ENCODE results near the gene LHPP.

LHPP gene

DNA sequence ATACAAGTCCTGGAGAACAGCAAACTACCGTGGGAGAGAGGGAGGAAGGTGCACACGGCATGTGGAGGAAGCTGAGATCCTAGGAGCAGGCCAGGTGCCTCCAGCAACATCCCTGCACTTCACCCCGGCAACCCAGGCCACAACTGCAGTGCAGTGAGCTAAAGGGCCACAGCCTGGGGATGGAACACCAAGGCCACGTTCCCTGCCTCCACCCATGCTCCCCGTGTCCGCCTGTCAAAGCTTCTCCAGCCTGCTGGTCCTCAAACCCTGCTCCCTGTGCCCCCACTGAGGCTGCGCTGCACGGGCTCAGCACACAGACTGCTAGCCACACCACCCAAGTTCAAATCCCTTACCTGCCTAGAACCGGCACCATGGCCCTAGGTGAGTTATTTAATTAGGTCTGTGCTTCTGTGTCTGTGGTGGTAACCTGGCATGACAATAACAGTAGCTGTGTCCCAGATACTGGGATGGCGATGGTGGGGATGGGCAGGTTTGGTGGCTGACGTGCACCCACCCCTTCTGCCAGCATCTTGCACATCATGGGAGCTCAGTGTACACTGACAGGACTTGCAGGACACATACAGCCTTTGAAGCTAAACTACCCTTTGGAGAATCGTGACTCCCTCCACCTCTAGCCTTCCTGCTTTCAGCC lies 197.1 kb downstream of the LHPP start:
- DNase-seq (ENCODE audit: insufficient read length): no peak
- peak; percentile 14 for FAIRE-seq
- TF ChIP-seq TAF1 (IDR thresholded peaks at IDR 0.05; ENCODE audit: borderline replicate concordance, low read depth, low read length): no peak
- TF ChIP-seq POLR2A (IDR thresholded peaks at IDR 0.05; ENCODE audit: low read depth, low read length): no peak
- no peak for TF ChIP-seq POLR2AphosphoS5 (IDR thresholded peaks at IDR 0.05; ENCODE audit: low read depth, low read length)

DNA sequence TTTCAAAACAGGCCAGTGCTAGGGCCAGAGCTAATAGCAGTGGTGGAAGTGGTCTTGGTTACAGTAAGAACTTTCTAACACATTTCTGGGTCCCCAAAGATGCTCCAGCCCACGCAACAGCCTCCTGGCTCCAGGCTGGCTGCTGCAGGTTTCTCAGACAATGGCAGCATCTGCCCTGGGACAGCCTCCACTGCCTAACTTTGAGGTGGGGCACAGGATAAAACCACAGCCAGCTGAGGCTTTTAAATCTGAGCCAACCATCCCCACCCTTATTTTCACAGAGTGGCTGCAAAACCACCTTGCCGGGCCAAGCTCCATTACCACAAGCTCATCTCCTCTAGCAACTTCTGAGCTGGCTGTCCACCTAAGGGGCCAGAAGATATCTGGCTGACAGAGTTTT lies 197.8 kb downstream of the LHPP start:
- no peak for DNase-seq (ENCODE audit: insufficient read length)
- TF ChIP-seq TAF1 (IDR thresholded peaks at IDR 0.05; ENCODE audit: borderline replicate concordance, low read depth, low read length) (no peak), POLR2A (IDR thresholded peaks at IDR 0.05; ENCODE audit: low read depth, low read length) (no peak), POLR2AphosphoS5 (IDR thresholded peaks at IDR 0.05; ENCODE audit: low read depth, low read length) (no peak)
- FAIRE-seq: no peak

DNA sequence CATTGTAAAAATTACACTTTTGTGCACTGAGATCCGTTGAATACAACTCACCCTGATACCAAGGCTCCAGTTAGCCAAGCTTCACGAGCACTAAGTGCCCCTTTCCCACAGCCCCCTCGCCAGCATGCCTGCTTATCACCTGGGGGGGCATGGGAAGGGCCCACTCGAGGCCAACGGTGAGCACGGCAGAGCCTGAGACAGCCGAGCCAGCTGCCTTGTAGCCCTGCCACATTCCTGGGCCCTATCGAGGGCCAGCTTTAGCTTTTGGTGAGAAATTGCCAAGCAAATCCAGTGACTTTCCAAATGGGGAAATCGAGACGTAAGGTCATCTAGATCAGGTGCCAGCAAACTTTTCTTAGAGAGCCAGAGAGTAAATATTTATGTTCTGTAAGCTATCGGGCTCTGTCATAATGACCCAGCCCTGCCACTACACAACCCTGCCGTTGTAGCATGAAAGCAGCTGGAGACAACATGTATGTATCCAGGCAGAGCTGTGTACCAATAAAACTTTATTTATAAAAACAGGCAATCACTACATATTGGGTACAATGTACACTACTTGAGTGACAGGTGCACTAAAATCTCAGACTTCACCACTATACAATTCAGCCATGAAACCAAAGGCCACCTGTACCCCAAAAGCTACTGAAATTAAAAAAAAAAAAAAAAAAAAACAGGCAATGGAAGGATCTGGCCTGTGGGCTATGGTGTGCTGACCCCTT lies 198.9 kb downstream of the LHPP start:
- TF ChIP-seq POLR2AphosphoS5 (IDR thresholded peaks at IDR 0.05; ENCODE audit: low read depth, low read length): no peak
- no peak for TF ChIP-seq POLR2A (IDR thresholded peaks at IDR 0.05; ENCODE audit: low read depth, low read length)
- TF ChIP-seq TAF1 (IDR thresholded peaks at IDR 0.05; ENCODE audit: borderline replicate concordance, low read depth, low read length): no peak
- FAIRE-seq (no peak), DNase-seq (ENCODE audit: insufficient read length) (no peak)

DNA sequence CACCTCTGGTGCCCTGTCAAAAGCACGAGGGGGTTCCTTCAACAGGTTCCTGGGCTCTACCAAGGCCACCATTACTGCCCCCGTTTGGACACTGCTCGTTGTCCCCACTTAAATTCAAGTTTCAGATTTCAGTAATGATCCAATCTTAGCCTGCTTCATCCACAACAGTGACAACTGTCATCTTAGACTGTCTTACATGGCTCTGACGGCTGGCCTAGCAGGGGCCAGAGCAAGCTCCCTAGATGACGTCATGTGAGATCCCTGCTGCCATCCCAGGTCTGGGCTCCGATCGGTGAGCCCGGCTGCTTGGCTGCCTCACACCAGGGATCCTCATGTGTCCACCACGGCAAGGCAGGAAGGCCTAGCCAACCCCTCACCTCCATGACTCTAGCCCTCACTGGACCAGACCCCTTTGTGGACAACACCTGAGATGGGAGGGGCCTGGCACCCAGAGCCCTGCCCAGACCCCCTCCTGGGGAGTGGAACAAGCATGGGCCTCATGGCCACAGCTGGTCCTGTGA lies 200.1 kb downstream of the LHPP start:
- DNase-seq (ENCODE audit: insufficient read length) (no peak), FAIRE-seq (no peak)
- TF ChIP-seq TAF1 (IDR thresholded peaks at IDR 0.05; ENCODE audit: borderline replicate concordance, low read depth, low read length) (no peak), POLR2AphosphoS5 (IDR thresholded peaks at IDR 0.05; ENCODE audit: low read depth, low read length) (no peak), POLR2A (IDR thresholded peaks at IDR 0.05; ENCODE audit: low read depth, low read length) (no peak)

DNA sequence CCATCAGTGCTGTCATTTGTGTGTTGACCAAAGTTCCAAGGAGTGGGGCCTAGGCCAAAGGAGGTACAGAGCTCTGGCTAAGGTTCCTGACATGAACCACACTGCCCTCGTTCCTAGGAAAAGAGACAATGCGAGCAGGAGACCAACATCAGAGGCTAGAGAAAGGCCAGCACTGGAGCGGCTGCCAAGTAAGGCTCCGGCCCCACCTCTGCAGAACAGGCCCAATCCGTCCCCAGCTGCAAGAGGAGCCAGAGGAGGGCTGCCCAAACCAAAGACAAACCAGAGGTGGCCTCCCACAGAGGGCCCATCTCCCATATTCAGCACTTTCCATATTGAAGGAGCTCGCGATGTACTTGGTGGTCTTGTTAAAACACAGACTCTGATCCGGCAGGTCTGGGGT lies 201.6 kb downstream of the LHPP start:
- no peak for DNase-seq (ENCODE audit: insufficient read length)
- TF ChIP-seq TAF1 (IDR thresholded peaks at IDR 0.05; ENCODE audit: borderline replicate concordance, low read depth, low read length): no peak
- no peak for TF ChIP-seq POLR2AphosphoS5 (IDR thresholded peaks at IDR 0.05; ENCODE audit: low read depth, low read length)
- TF ChIP-seq POLR2A (IDR thresholded peaks at IDR 0.05; ENCODE audit: low read depth, low read length): no peak
- no peak for FAIRE-seq

All from GM12892 (cell line).